Parathyroid adenoma (tissue), 2 donors: ENCODE data around the gene RUFY3.

Experiments used
- H2AFZ ChIP-seq: fragments of 300-600 bp; sonication (generic); one replicate; pipeline ENCODE4 v1.7.0; 2017; ENCODE audit warnings: antibody characterized with exemption, mild to moderate bottlenecking
- H3K27ac ChIP-seq: fragments of 300-600 bp; sonication (generic); one replicate; pipeline ENCODE4 v1.7.0; 2017
- H3K27me3 ChIP-seq: fragments of 300-600 bp; sonication (generic); one replicate; pipeline ENCODE4 v1.7.0; 2017; ENCODE audit warnings: low read length; ENCODE audit not compliant: control insufficient read depth, insufficient read depth
- H3K36me3 ChIP-seq: fragments of 300-600 bp; sonication (generic); one replicate; pipeline ENCODE4 v1.7.0; 2017; ENCODE audit warnings: low read length; ENCODE audit not compliant: control insufficient read depth, insufficient read depth
- H3K4me1 ChIP-seq: fragments of 300-600 bp; sonication (generic); one replicate; pipeline ENCODE4 v1.7.0; 2017; ENCODE audit warnings: control low read depth
- H3K4me2 ChIP-seq: fragments of 300-600 bp; sonication (generic); one replicate; pipeline ENCODE4 v1.7.0; 2017; ENCODE audit warnings: low read length
- H3K4me3 ChIP-seq: fragments of 300-600 bp; sonication (generic); one replicate; pipeline ENCODE4 v1.7.0; 2017; ENCODE audit warnings: low read depth, low read length
- H3K79me2 ChIP-seq: fragments of 300-600 bp; sonication (generic); one replicate; pipeline ENCODE4 v1.7.0; 2017; ENCODE audit warnings: control low read depth
- H3K9ac ChIP-seq: fragments of 300-600 bp; sonication (generic); one replicate; pipeline ENCODE4 v1.7.0; 2017; ENCODE audit warnings: mild to moderate bottlenecking
- H3K9me3 ChIP-seq: fragments of 300-600 bp; sonication (generic); one replicate; pipeline ENCODE4 v1.7.0; 2017; ENCODE audit warnings: low read length; ENCODE audit not compliant: control insufficient read depth
- TF ChIP-seq, protein P1 (sequence below): fragments of 300-600 bp; sonication (generic); IDR thresholded peaks from one replicate; pipeline ENCODE4 v1.7.0; 2017; ENCODE audit warnings: antibody characterized with exemption, mild to moderate bottlenecking
- donor health status: primary hyperparathyroidism.

RUFY3 gene

DNA sequence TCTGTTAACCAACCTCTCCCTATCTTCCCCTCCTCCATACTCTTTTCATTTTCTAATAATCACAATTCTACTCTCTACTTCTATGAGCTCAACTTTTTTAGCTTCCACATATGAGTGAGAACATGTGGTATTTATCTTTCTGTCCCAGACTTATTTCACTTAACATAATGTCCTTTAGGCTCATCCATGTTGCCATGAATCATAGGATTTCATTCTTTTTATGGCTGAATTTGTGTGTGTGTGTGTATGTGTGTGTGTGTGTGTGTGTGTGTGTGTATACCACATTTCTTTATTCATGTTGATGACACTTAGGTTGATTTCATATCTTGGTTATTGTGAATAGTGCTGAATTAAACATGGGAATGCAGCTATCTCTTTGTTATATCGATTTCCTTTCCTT is 37.4 kb downstream of the RUFY3 start:
- H3K4me3 ChIP-seq: no peak overlapping the region
- no peaks in the 10 kb centered on the region for H3K36me3 ChIP-seq
- no peak overlapping the region for H3K9ac ChIP-seq
- H3K9me3 ChIP-seq: no peaks in the 10 kb centered on the region
- H3K79me2 ChIP-seq: no peaks in the 10 kb centered on the region
- TF ChIP-seq, protein P1, sequence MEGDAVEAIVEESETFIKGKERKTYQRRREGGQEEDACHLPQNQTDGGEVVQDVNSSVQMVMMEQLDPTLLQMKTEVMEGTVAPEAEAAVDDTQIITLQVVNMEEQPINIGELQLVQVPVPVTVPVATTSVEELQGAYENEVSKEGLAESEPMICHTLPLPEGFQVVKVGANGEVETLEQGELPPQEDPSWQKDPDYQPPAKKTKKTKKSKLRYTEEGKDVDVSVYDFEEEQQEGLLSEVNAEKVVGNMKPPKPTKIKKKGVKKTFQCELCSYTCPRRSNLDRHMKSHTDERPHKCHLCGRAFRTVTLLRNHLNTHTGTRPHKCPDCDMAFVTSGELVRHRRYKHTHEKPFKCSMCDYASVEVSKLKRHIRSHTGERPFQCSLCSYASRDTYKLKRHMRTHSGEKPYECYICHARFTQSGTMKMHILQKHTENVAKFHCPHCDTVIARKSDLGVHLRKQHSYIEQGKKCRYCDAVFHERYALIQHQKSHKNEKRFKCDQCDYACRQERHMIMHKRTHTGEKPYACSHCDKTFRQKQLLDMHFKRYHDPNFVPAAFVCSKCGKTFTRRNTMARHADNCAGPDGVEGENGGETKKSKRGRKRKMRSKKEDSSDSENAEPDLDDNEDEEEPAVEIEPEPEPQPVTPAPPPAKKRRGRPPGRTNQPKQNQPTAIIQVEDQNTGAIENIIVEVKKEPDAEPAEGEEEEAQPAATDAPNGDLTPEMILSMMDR: no peak
- H3K27ac ChIP-seq: no peak overlapping the region
- H3K27me3 ChIP-seq: no peaks in the 10 kb centered on the region
- H3K4me1 ChIP-seq: no peaks in the 10 kb centered on the region
- no peak overlapping the region for H2AFZ ChIP-seq
- no peak overlapping the region for H3K4me2 ChIP-seq

DNA sequence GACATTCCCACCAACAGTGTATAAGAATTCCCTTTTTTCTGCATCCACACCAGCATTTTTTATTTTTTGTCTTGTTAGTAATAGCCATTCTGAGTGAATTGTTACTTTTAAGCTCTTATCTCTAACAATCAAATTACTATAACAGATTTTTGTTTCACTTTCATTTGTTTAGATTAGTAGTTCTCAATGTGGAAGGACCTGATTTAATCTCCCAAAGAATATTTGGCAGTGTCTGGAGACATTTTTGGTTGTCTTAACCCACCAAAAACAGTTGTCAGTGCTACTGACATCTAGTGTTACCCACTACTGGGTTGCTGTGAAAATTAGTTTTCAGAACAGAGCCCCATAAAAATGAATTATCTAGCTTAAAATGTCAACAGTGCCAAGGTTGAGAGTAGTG is 37.9 kb downstream of the RUFY3 start:
- no peak overlapping the region for H3K4me3 ChIP-seq
- H3K4me2 ChIP-seq: no peak overlapping the region
- H3K79me2 ChIP-seq: no peaks in the 10 kb centered on the region
- H3K27me3 ChIP-seq: no peaks in the 10 kb centered on the region
- no peak overlapping the region for H3K27ac ChIP-seq
- no peaks in the 10 kb centered on the region for H3K36me3 ChIP-seq
- no peaks in the 10 kb centered on the region for H3K4me1 ChIP-seq
- no peak overlapping the region for H2AFZ ChIP-seq
- no peaks in the 10 kb centered on the region for H3K9me3 ChIP-seq
- H3K9ac ChIP-seq: no peak overlapping the region
- TF ChIP-seq, protein P1: no peak

DNA sequence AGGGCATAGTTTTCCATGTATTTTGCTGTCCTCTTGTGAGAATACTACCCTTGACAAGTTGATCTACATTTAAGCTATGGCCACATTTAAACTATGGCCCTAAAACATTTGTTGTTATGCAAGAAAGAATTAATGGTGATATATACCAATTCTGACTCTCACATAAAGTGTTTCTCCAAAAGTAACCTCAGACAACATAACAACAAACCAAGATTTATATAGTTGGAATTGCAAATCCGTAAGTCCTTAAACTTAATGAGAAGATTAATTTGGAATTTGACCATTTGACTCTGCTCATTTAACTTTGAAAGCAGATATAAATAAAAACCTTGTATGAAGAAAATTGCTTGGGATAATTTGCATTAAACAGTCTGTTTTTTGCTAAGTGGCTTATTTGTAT is 38.9 kb downstream of the RUFY3 start:
- Histone ChIP-seq H3K9me3 (no peaks in the 10 kb centered on the region), H3K36me3 (no peaks in the 10 kb centered on the region), H3K27me3 (no peaks in the 10 kb centered on the region), H3K4me1 (no peaks in the 10 kb centered on the region), H3K4me2 (no peak overlapping the region), H3K79me2 (no peaks in the 10 kb centered on the region), H2AFZ (no peak overlapping the region), H3K4me3 (no peak overlapping the region), H3K9ac (no peak overlapping the region), H3K27ac (no peak overlapping the region)
- TF ChIP-seq, protein P1: no peak

DNA sequence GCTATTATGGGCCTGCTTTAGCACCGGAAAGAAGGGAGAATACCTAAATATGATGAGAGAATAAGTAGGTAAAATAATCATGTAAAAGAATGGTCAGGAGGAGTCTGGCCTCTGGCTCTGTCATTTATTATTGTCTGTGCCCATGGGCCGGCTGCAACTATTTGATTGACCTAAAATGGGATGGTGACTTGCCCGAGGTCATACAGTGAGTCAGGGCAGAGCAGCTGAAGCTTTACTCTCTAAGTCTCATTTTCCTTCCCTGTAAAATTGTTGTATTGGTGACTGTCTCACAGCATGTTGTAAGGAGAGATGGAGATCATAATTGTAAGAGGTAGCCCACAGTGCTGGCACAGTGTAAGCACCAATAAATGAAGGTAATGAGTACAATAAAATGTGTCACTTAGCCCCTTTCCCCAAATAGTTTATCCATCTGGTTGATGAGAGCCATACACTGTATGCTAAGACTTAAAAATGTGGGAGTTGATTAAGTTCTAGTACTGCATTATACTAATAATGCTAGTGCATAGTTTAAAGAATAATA is 39.6 kb downstream of the RUFY3 start:
- Histone ChIP-seq H3K9ac (no peak overlapping the region), H3K36me3 (no peaks in the 10 kb centered on the region), H3K4me2 (no peak overlapping the region), H3K9me3 (no peaks in the 10 kb centered on the region), H2AFZ (no peak overlapping the region), H3K27me3 (no peaks in the 10 kb centered on the region), H3K4me1 (no peaks in the 10 kb centered on the region), H3K79me2 (no peaks in the 10 kb centered on the region), H3K27ac (no peak overlapping the region), H3K4me3 (no peak overlapping the region)
- TF ChIP-seq, protein P1: no peak

DNA sequence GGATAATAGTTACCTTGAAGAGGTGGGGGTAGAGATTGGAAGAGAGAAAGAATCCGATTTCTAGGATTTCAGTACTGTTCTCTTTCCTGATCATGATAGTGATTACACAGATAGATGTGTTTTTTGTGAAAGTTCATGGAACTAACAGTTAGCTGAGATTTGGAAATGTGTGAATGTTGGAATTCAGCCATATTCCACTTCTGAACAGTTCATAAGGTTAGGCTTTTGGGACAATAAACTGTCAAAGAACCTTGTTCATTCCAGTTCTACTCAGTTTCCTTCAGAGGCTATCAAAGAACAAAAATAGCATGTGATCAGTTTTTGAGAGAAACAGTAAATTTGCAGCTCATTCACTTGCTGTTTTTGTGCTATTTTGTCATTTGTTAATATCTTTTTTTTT is 43.6 kb downstream of the RUFY3 start:
- no peak overlapping the region for H3K4me2 ChIP-seq
- H3K4me1 ChIP-seq: no peaks in the 10 kb centered on the region
- no peak overlapping the region for H3K4me3 ChIP-seq
- no peak overlapping the region for H3K27ac ChIP-seq
- H3K27me3 ChIP-seq: no peaks in the 10 kb centered on the region
- no peaks in the 10 kb centered on the region for H3K9me3 ChIP-seq
- TF ChIP-seq, protein P1: no peak
- no peaks in the 10 kb centered on the region for H3K36me3 ChIP-seq
- H2AFZ ChIP-seq: no peak overlapping the region
- H3K9ac ChIP-seq: no peak overlapping the region
- H3K79me2 ChIP-seq: no peaks in the 10 kb centered on the region
